HCT116 (cell line): Measurements from ENCODE around the gene MED15. TPM values are rescaled to one million over a fixed set of nuclear protein-coding genes. Genes with fewer than 3 reads are reported as not detected.

Source experiments
- ATAC-seq: fragments of 200-7000 bp; cut with Tn5 transposase; 2 replicates; pipeline ENCODE4 v1.9.1; 2020; ENCODE audit warnings: mild to moderate bottlenecking, moderate library complexity
- BruUV-seq: library from RNA; stranded (reverse); fragments of 400-500 nt; replicated peaks from 2 replicates; lab custom pipeline; 2021; lab: Mats Ljungman, UMichigan
- CTCF ChIA-PET: fragments of 300-600 bp; sonication (Branson Sonifier 250); formaldehyde crosslinking; loops from one replicate; lab custom pipeline; 2021; ENCODE audit warnings: antibody characterized with exemption; lab: Charles Lee
- POLR2A ChIA-PET: fragments of 300-600, 350-600 bp; sonication (Branson Sonifier 250); formaldehyde crosslinking; loops from one replicate; lab custom pipeline; 2021; ENCODE audit warnings: antibody characterized with exemption; lab: Charles Lee
- RAD21 ChIA-PET, 2 experiments: fragments of 300-600 bp; sonication (Branson Sonifier 250); formaldehyde crosslinking; loops; one replicate each; lab custom pipeline; 2023; ENCODE audit warnings: low total read pairs in 2 of 2; ENCODE audit not compliant: uncharacterized antibody in 2 of 2, unreplicated experiment in 2 of 2, low non-redundant PET in 1 of 2; lab: Charles Lee
- DNase-seq: peaks from one replicate; pipeline ENCODE4 v3.0.0-alpha.2; 2010; ENCODE audit warnings: low read depth, low spot score
- H2AFZ ChIP-seq: fragments of 200-600 bp; shearing (Covaris generic), sonication (generic); 2 replicates; pipeline ENCODE4 v1.6.1; 2017; ENCODE audit warnings: low read depth, mixed run types, mixed read lengths, antibody characterized with exemption, low read length; ENCODE audit not compliant: poor library complexity, severe bottlenecking
- H3K27ac ChIP-seq: 2 replicates; pipeline ENCODE4 v1.5.1; 2012; ENCODE audit warnings: low read depth, low read length
- H3K27me3 ChIP-seq: fragments of 200-600 bp; sonication (generic); 2 replicates; pipeline ENCODE4 v1.6.1; 2016; ENCODE audit warnings: mixed run types, low read length, mixed read lengths; ENCODE audit not compliant: insufficient read depth
- H3K36me3 ChIP-seq, 2 experiments: fragments of 200-500 bp in 1 of 2; fragments of 200-600 bp in 1 of 2; sonication (Bioruptor generic) in 1 of 2; sonication (generic) in 1 of 2; 2 replicates each; pipeline versions ENCODE4 v1.5.1 to v1.6.1; 2014 to 2016; ENCODE audit warnings: low read length in 2 of 2, inconsistent platforms in 1 of 2, mixed read lengths in 1 of 2, mixed run types in 1 of 2; ENCODE audit not compliant: insufficient read depth in 2 of 2, control insufficient read depth in 1 of 2
- H3K4me1 ChIP-seq, 2 experiments: fragments of 200-600 bp in 1 of 2; sonication (generic) in 1 of 2; 2 replicates each; pipeline versions ENCODE4 v1.5.1 to v1.6.1; 2012 to 2017; ENCODE audit warnings: low read length in 2 of 2, inconsistent platforms in 1 of 2, mild to moderate bottlenecking in 1 of 2, mixed read lengths in 1 of 2, mixed run types in 1 of 2, moderate library complexity in 1 of 2; ENCODE audit not compliant: insufficient read depth in 2 of 2, control insufficient read depth in 1 of 2
- H3K4me2 ChIP-seq: fragments of 200-600 bp; sonication (generic); 2 replicates; pipeline ENCODE4 v1.6.1; 2017; ENCODE audit warnings: mixed run types, low read length, mixed read lengths
- H3K4me3 ChIP-seq, 2 experiments: fragments of 200-600 bp in 1 of 2; sonication (generic) in 1 of 2; replicated peaks in 1 of 2; 2 replicates each; pipeline ENCODE4 v1.5.1; 2011 to 2016; ENCODE audit warnings: low read length in 2 of 2, control low read depth in 1 of 2, low read depth in 1 of 2, mild to moderate bottlenecking in 1 of 2, mixed read lengths in 1 of 2, mixed run types in 1 of 2
- H3K79me2 ChIP-seq: fragments of 200-600 bp; sonication (generic); 2 replicates; pipeline ENCODE4 v1.6.1; 2017; ENCODE audit warnings: mild to moderate bottlenecking, mixed run types, low read length, moderate library complexity, mixed read lengths; ENCODE audit not compliant: insufficient read depth
- H3K9ac ChIP-seq: fragments of 200-600 bp; sonication (generic); 2 replicates; pipeline ENCODE4 v1.6.1; 2016; ENCODE audit warnings: low read length, mixed read lengths
- H3K9me2 ChIP-seq: fragments of 200-600 bp; sonication (generic), shearing (Covaris generic); 2 replicates; pipeline ENCODE4 v1.6.1; 2017; ENCODE audit warnings: mixed run types, mild to moderate bottlenecking, moderate library complexity; ENCODE audit not compliant: insufficient read depth
- H3K9me3 ChIP-seq, 2 experiments: fragments of 200-500 bp in 1 of 2; fragments of 200-600 bp in 1 of 2; sonication (Bioruptor generic) in 1 of 2; sonication (generic) in 1 of 2; 2 replicates each; pipeline ENCODE4 v1.6.1; 2014 to 2017; ENCODE audit warnings: low read length in 2 of 2, mixed read lengths in 2 of 2, inconsistent platforms in 1 of 2, low read depth in 1 of 2, mild to moderate bottlenecking in 1 of 2, mixed run types in 1 of 2, moderate library complexity in 1 of 2; ENCODE audit not compliant: control insufficient read depth in 1 of 2, insufficient read depth in 1 of 2
- H4K20me1 ChIP-seq: fragments of 200-600 bp; sonication (generic), shearing (Covaris generic); 2 replicates; pipeline ENCODE4 v1.6.1; 2017; ENCODE audit warnings: mixed run types, mild to moderate bottlenecking, moderate library complexity; ENCODE audit not compliant: insufficient read depth
- CTCF ChIP-seq, 3 experiments: fragments of 200-600 bp in 1 of 3; sonication (generic) in 1 of 3; IDR thresholded peaks in 2 of 3; conservative IDR thresholded peaks in 1 of 3; 2 replicates each; pipeline ENCODE4 v1.5.1; 2012 to 2017; ENCODE audit warnings: low read depth in 2 of 3, low read length in 2 of 3, antibody characterized with exemption in 1 of 3, borderline replicate concordance in 1 of 3, control low read depth in 1 of 3, mild to moderate bottlenecking in 1 of 3, mixed read lengths in 1 of 3, mixed run types in 1 of 3, moderate library complexity in 1 of 3; ENCODE audit not compliant: insufficient read depth in 1 of 3
- ELF1 ChIP-seq: IDR thresholded peaks from 2 replicates; pipeline ENCODE4 v1.6.1; 2012; ENCODE audit warnings: low read depth, borderline replicate concordance
- EZH2phosphoT487 ChIP-seq: fragments of 200-600 bp; IDR thresholded peaks from 2 replicates; pipeline ENCODE4 v1.6.1; 2018; ENCODE audit warnings: antibody characterized with exemption, borderline replicate concordance
- FOSL1 ChIP-seq: IDR thresholded peaks from 2 replicates; pipeline ENCODE4 v1.6.1; 2012; ENCODE audit warnings: low read depth
- JUND ChIP-seq: IDR thresholded peaks from 2 replicates; pipeline ENCODE4 v1.6.1; 2012
- POLR2A ChIP-seq: IDR thresholded peaks from 2 replicates; pipeline ENCODE4 v1.7.0; 2011; ENCODE audit warnings: borderline replicate concordance; ENCODE audit not compliant: insufficient read depth, insufficient read length; ENCODE audit errors: extremely low read depth
- RAD21 ChIP-seq: IDR thresholded peaks from 2 replicates; pipeline ENCODE4 v1.6.1; 2012; ENCODE audit warnings: low read depth, mild to moderate bottlenecking
- SP1 ChIP-seq: IDR thresholded peaks from 2 replicates; pipeline ENCODE4 v1.6.1; 2012; ENCODE audit warnings: low read depth
- SRF ChIP-seq: IDR thresholded peaks from 2 replicates; pipeline ENCODE4 v1.6.1; 2012; ENCODE audit warnings: low read depth
- YY1 ChIP-seq: IDR thresholded peaks from 2 replicates; pipeline ENCODE4 v1.6.1; 2011; ENCODE audit warnings: low read length, low read depth, moderate library complexity, mild to moderate bottlenecking; ENCODE audit not compliant: insufficient replicate concordance; ENCODE audit errors: extremely low read depth
- ZNF274 ChIP-seq: fragments of 200-500 bp; sonication (Bioruptor generic); IDR thresholded peaks from 2 replicates; pipeline ENCODE4 v1.6.1; 2014; ENCODE audit warnings: mild to moderate bottlenecking, low read depth, low read length, inconsistent platforms
- intact Hi-C: fragments of 100-400 bp; cut with micrococcal nuclease; formaldehyde crosslinking; loops from 2 replicates; pipeline ENCODE4 v1.10.0; 2022
- total RNA-seq: library from RNA; stranded (reverse); gene quantifications from one replicate; pipeline ENCODE4 v1.2.1, GENCODE V29; 2021; ENCODE audit not compliant: unreplicated experiment
- TF ChIP-seq, protein P1 (sequence below): IDR thresholded peaks from 2 replicates; pipeline ENCODE4 v1.6.1; 2012
- TF ChIP-seq, protein P2 (sequence below): IDR thresholded peaks from 2 replicates; pipeline ENCODE4 v1.6.1; 2012
- TF ChIP-seq, protein P3 (sequence below): IDR thresholded peaks from 2 replicates; pipeline ENCODE4 v1.6.1; 2012; ENCODE audit warnings: low read depth

The MED15 gene
- total RNA-seq, 1 experiment from 2014 or later: 81.3 TPM

DNA sequence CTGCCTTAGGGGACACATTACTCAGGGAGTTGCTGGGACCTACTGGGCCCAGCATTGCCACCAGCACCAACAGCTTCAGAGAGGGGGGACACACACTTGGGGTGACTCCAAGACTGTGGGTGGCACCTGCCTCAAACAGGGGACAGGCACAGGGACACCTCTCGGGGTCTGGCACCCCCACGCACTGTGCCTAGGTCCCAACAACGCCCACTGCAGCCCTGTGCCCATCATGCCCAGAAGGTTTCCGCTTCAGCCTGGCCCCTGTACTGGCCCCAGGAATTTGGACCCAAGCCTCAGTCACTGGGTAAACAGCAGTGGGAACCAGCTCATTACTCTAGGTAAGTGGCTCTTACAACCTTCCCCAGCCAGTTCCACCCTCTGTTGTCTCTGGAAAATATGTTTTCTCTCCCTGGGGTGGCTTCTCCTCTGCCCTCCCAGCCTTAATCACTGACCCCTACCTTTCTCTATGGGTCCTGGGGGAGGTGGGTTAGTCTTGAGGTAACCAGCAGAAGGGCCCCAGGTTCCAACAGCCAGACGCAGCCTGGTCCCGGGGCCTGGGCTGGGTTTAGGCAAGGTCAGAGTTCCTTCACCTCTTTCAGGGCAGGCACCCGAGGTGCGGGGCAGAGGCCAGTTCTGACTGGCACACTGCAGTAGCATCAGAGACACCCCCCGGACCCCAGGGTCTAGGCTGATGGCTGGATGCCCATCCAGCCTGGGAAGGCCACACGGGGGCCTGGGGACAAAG is 123.6 kb downstream of the MED15 start:
- 0 out of 2 replicates have a peak, but pooled peaks cover 6% of the 10 kb centered on the region for H3K27me3 ChIP-seq
- H3K4me3 ChIP-seq: no peak overlapping the region
- H3K9me2 ChIP-seq: no peaks in the 10 kb centered on the region
- POLR2A ChIA-PET: no interaction called here
- TF ChIP-seq ZNF274: no peak
- TF ChIP-seq, all 23 proteins: peak for 0
- ATAC-seq (no peak), DNase-seq (no peak)
- no peaks in the 10 kb centered on the region for H3K79me2 ChIP-seq
- no peak overlapping the region for H3K27ac ChIP-seq
- H3K36me3 ChIP-seq: no peaks in the 10 kb centered on the region
- intact Hi-C loops: no loop called here
- ChIA-PET RAD21 (no interaction called here), CTCF (no interaction called here)
- H2AFZ ChIP-seq: no peak overlapping the region
- BruUV-seq: no TSS peak
- no peak overlapping the region for H3K4me2 ChIP-seq
- H4K20me1 ChIP-seq: no peaks in the 10 kb centered on the region
- no peak overlapping the region for H3K9ac ChIP-seq
- H3K4me1 ChIP-seq: no peaks in the 10 kb centered on the region
- H3K9me3 ChIP-seq: no peaks in the 10 kb centered on the region

- no peak overlapping the region for H2AFZ ChIP-seq
- no peak for DNase-seq
- H3K4me1 ChIP-seq: no peaks in the 10 kb centered on the region
- H3K79me2 ChIP-seq: no peaks in the 10 kb centered on the region
- CTCF ChIA-PET: interaction anchor here (1.4 kb wide), 1 partner anchor 63 kb away, joined by 3 read pairs; no protein-coding TSS in a partner anchor
- BruUV-seq: no TSS peak
- no peaks in the 10 kb centered on the region for H4K20me1 ChIP-seq
- no peaks in the 10 kb centered on the region for H3K9me3 ChIP-seq
- 0 out of 2 replicates have a peak, but pooled peaks cover 8% of the 10 kb centered on the region for H3K27me3 ChIP-seq
- no peaks in the 10 kb centered on the region for H3K9me2 ChIP-seq
- no peak overlapping the region for H3K4me3 ChIP-seq
- no peak overlapping the region for H3K9ac ChIP-seq
- intact Hi-C loops: no loop called here
- POLR2A ChIA-PET: no interaction called here
- RAD21 ChIA-PET: no interaction called here
- no peaks in the 10 kb centered on the region for H3K36me3 ChIP-seq
- no peak overlapping the region for H3K4me2 ChIP-seq
- ATAC-seq: no peak
- H3K27ac ChIP-seq: no peak overlapping the region
- TF ChIP-seq EZH2phosphoT487: no peak
- TF ChIP-seq FOSL1: no peak
- no peak for TF ChIP-seq CTCF (IDR thresholded peaks at IDR 0.05 in 2 of 3, conservative IDR thresholded peaks at IDR 0.05 in 1 of 3; ENCODE audit: borderline replicate concordance in 1 of 3, insufficient read depth in 1 of 3, low read depth in 2 of 3, low read length in 2 of 3)
- no peak for TF ChIP-seq POLR2A
- TF ChIP-seq ZNF274: no peak
- TF ChIP-seq SP1: no peak
- no peak for TF ChIP-seq JUND
- TF ChIP-seq, protein P1, sequence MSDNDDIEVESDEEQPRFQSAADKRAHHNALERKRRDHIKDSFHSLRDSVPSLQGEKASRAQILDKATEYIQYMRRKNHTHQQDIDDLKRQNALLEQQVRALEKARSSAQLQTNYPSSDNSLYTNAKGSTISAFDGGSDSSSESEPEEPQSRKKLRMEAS: no peak
- no peak for TF ChIP-seq ELF1
- no peak for TF ChIP-seq SRF
- no peak for TF ChIP-seq YY1
- TF ChIP-seq, protein P2, sequence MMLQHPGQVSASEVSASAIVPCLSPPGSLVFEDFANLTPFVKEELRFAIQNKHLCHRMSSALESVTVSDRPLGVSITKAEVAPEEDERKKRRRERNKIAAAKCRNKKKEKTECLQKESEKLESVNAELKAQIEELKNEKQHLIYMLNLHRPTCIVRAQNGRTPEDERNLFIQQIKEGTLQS: no peak
- TF ChIP-seq, protein P3, sequence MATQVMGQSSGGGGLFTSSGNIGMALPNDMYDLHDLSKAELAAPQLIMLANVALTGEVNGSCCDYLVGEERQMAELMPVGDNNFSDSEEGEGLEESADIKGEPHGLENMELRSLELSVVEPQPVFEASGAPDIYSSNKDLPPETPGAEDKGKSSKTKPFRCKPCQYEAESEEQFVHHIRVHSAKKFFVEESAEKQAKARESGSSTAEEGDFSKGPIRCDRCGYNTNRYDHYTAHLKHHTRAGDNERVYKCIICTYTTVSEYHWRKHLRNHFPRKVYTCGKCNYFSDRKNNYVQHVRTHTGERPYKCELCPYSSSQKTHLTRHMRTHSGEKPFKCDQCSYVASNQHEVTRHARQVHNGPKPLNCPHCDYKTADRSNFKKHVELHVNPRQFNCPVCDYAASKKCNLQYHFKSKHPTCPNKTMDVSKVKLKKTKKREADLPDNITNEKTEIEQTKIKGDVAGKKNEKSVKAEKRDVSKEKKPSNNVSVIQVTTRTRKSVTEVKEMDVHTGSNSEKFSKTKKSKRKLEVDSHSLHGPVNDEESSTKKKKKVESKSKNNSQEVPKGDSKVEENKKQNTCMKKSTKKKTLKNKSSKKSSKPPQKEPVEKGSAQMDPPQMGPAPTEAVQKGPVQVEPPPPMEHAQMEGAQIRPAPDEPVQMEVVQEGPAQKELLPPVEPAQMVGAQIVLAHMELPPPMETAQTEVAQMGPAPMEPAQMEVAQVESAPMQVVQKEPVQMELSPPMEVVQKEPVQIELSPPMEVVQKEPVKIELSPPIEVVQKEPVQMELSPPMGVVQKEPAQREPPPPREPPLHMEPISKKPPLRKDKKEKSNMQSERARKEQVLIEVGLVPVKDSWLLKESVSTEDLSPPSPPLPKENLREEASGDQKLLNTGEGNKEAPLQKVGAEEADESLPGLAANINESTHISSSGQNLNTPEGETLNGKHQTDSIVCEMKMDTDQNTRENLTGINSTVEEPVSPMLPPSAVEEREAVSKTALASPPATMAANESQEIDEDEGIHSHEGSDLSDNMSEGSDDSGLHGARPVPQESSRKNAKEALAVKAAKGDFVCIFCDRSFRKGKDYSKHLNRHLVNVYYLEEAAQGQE: no peak
- TF ChIP-seq RAD21: no peak
These were observed 124.7 kb downstream of the MED15 start for GRCh38 chr22:20632082-20632481.
